K562 (cell line): Measurements from ENCODE around the gene MAP2K4. TPM values are rescaled to one million over a fixed set of nuclear protein-coding genes. Genes with fewer than 3 reads are reported as not detected.

Experiments
- ATAC-seq: fragments of 200-7000 bp; cut with Tn5 transposase; 3 replicates; pipeline ENCODE4 v1.9.1; 2020; ENCODE audit warnings: moderate library complexity
- BruUV-seq: library from RNA; stranded (reverse); fragments of 400-500 nt; replicated peaks from 2 replicates; lab custom pipeline; 2021; lab: Mats Ljungman, UMichigan
- CTCF ChIA-PET: fragments of 300-600 bp; formaldehyde crosslinking; extraction: SDS; loops from one replicate; lab custom pipeline; 2021; ENCODE audit warnings: low intra/inter-chr PET ratio; lab: Yijun Ruan, JAX
- POLR2A ChIA-PET: fragments of 300-600, 350-650 bp; sonication (Branson Sonifier 250); formaldehyde crosslinking; extraction: SDS; loops from one replicate; lab custom pipeline; 2021; ENCODE audit warnings: antibody characterized with exemption, inconsistent platforms; lab: Yijun Ruan, JAX
- DNase-seq, 4 experiments: peaks; one replicate each; pipeline versions ENCODE4 v3.0.0 to v3.0.0-alpha.2; 2011 to 2018; ENCODE audit warnings: low spot score in 3 of 4, mixed read lengths in 3 of 4; ENCODE audit errors: extremely low read depth in 1 of 4
- FAIRE-seq: peaks from 2 replicates; lab custom pipeline; 2011; peaks lifted over from hg19 to GRCh38; lab: Jason Lieb, UNC
- H2AFZ ChIP-seq: 2 replicates; pipeline ENCODE4 v1.6.0; 2011; ENCODE audit warnings: low read depth, low read length, control low read depth, inconsistent platforms
- H3K27ac ChIP-seq: fragments of 200-600 bp; 3 replicates; pipeline ENCODE4 v1.8.0; 2011; ENCODE audit warnings: low read depth, mild to moderate bottlenecking, control low read depth, inconsistent platforms, low read length, moderate library complexity, mixed read lengths; ENCODE audit errors: extremely low read depth
- H3K27me3 ChIP-seq, 2 experiments: fragments of 300-600 bp in 1 of 2; 2 replicates in 1 of 2; 3 replicates in 1 of 2; pipeline versions ENCODE4 v1.6.0 to v1.8.0; 2011; ENCODE audit warnings: inconsistent platforms in 2 of 2, low read length in 2 of 2, mild to moderate bottlenecking in 1 of 2, mixed read lengths in 1 of 2, moderate library complexity in 1 of 2; ENCODE audit not compliant: control insufficient read depth in 2 of 2, insufficient read depth in 2 of 2
- H3K36me3 ChIP-seq: fragments of 300-600 bp; 3 replicates; pipeline ENCODE4 v1.8.0; 2011; ENCODE audit warnings: mild to moderate bottlenecking, low read length, inconsistent platforms; ENCODE audit not compliant: control insufficient read depth, insufficient read depth
- H3K4me1 ChIP-seq, 2 experiments: fragments of 200-600 bp in 1 of 2; replicated peaks in 1 of 2; 2 replicates in 1 of 2; 3 replicates in 1 of 2; pipeline versions ENCODE4 v1.5.1 to v1.8.0; 2011; ENCODE audit warnings: inconsistent platforms in 2 of 2, low read length in 2 of 2, mild to moderate bottlenecking in 1 of 2, mixed read lengths in 1 of 2, moderate library complexity in 1 of 2; ENCODE audit not compliant: control insufficient read depth in 2 of 2, insufficient read depth in 2 of 2
- H3K4me2 ChIP-seq: 2 replicates; pipeline ENCODE4 v1.6.1; 2011; ENCODE audit warnings: low read length, control low read depth, inconsistent platforms, mixed read lengths; ENCODE audit not compliant: insufficient read depth
- H3K4me3 ChIP-seq: fragments of 200-600 bp; sonication (generic), shearing (Covaris generic); 2 replicates; pipeline ENCODE4 v1.5.1; 2016; ENCODE audit warnings: control low read depth, inconsistent platforms
- H3K79me2 ChIP-seq: fragments of 200-600 bp; 3 replicates; pipeline ENCODE4 v1.8.0; 2011; ENCODE audit warnings: low read length, inconsistent platforms; ENCODE audit not compliant: control insufficient read depth, insufficient read depth
- H3K9ac ChIP-seq, 2 experiments: 2 replicates each; pipeline versions ENCODE4 v1.6.0 to v1.6.1; 2011; ENCODE audit warnings: low read depth in 2 of 2, low read length in 2 of 2, control low read depth in 1 of 2, inconsistent platforms in 1 of 2, mild to moderate bottlenecking in 1 of 2, mixed read lengths in 1 of 2; ENCODE audit not compliant: insufficient read depth in 1 of 2
- H3K9me1 ChIP-seq: one replicate; pipeline ENCODE4 v1.6.0; 2011; ENCODE audit warnings: inconsistent platforms, mild to moderate bottlenecking, low read length, moderate library complexity; ENCODE audit not compliant: control insufficient read depth, insufficient read depth
- H3K9me3 ChIP-seq: replicated peaks from 2 replicates; pipeline ENCODE4 v1.5.1; 2011; ENCODE audit warnings: low read depth, low read length, inconsistent platforms; ENCODE audit not compliant: control insufficient read depth, insufficient read depth
- H4K20me1 ChIP-seq: replicated peaks from 2 replicates; pipeline ENCODE4 v1.6.1; 2011; ENCODE audit warnings: low read length, inconsistent platforms, mixed read lengths; ENCODE audit not compliant: control insufficient read depth, insufficient read depth
- EZH2 ChIP-seq: IDR thresholded peaks from 2 replicates; pipeline ENCODE4 v1.6.1; 2012; ENCODE audit warnings: low read depth, mild to moderate bottlenecking, inconsistent platforms, low read length, borderline replicate concordance
- HMG20A ChIP-seq: fragments of 450-650 bp; formaldehyde crosslinking; conservative IDR thresholded peaks from 2 replicates; pipeline ENCODE4 v1.4.0; 2020; ENCODE audit warnings: mild to moderate bottlenecking, mixed read lengths
- ILF3 ChIP-seq: fragments of 450-650 bp; IDR thresholded peaks from 2 replicates; pipeline ENCODE4 v1.6.1; 2018; ENCODE audit warnings: antibody characterized with exemption, mild to moderate bottlenecking, moderate library complexity, borderline replicate concordance
- NFIC ChIP-seq: fragments of 450-650 bp; IDR thresholded peaks from 2 replicates; pipeline ENCODE4 v1.6.1; 2017; ENCODE audit warnings: mild to moderate bottlenecking, inconsistent platforms
- NR2F6 ChIP-seq: fragments of 450-650 bp; formaldehyde crosslinking; IDR thresholded peaks from 2 replicates; pipeline ENCODE4 v1.4.0; 2020; ENCODE audit warnings: mild to moderate bottlenecking
- POLR2G ChIP-seq: fragments of 200-400 bp; formaldehyde crosslinking; IDR thresholded peaks from 2 replicates; pipeline ENCODE4 v1.6.1; 2017; ENCODE audit warnings: low read depth, mild to moderate bottlenecking, antibody characterized with exemption, low read length, moderate library complexity
- POLR3G ChIP-seq: IDR thresholded peaks from 2 replicates; pipeline ENCODE4 v1.6.1; 2011; ENCODE audit not compliant: insufficient read length, insufficient replicate concordance; ENCODE audit errors: extremely low read depth
- RBM39 ChIP-seq: fragments of 200-400 bp; formaldehyde crosslinking; optimal IDR thresholded peaks from 2 replicates; pipeline ENCODE3; 2018; ENCODE audit warnings: low read depth, low read length
- ZNF175 ChIP-seq: fragments of 200-800 bp; sonication (Bioruptor generic); IDR thresholded peaks from 2 replicates; pipeline ENCODE4 v1.6.1; 2016; ENCODE audit warnings: low read depth, mild to moderate bottlenecking, missing genetic modification characterization, missing compliant biosample characterization
- ZZZ3 ChIP-seq: fragments of 450-650 bp; IDR thresholded peaks from 2 replicates; pipeline ENCODE4 v1.6.1; 2016; ENCODE audit warnings: antibody characterized with exemption, mild to moderate bottlenecking, moderate library complexity
- WGBS: fragments of 100-300 bp; shearing (Covaris generic); methylation state at CpG from one replicate; pipeline ENCODE4 v1.1.6; 2016; ENCODE audit warnings: low coverage, mixed read lengths; ENCODE audit not compliant: insufficient coverage; ENCODE audit errors: missing lambda C conversion rate; 5-methylcytosine and 5-hydroxymethylcytosine counted together
- in situ Hi-C: fragments of 300-500 bp; cut with MboI; formaldehyde crosslinking; loops from 4 replicates; pipeline ENCODE4 v1.15.0; 2018; ENCODE audit warnings: inconsistent platforms, mixed read lengths
- intact Hi-C: fragments of 100-400 bp; cut with micrococcal nuclease; formaldehyde crosslinking; loops from 2 replicates; pipeline ENCODE4 v1.14.2; 2022
- polyA plus RNA-seq, 8 experiments: library from polyadenylated mRNA; depleted of rRNA in 4 of 8; stranded (reverse) in 5 of 8; unstranded in 3 of 8; fragments of >200 nt; fragmentation: Nextera tagmentation in 2 of 8; fragmentation: Illumina TruSeq in 1 of 8; extraction: Ambion mirVana in 2 of 8; extraction: Trizol in 1 of 8; gene quantifications; 2 replicates each; pipeline versions ENCODE4 v1.2.1 to v1.2.3, GENCODE V29; 2011 to 2014; ENCODE audit warnings: inconsistent platforms in 1 of 8, missing spikeins in 1 of 8
- total RNA-seq, 7 experiments: library from RNA; depleted of rRNA in 6 of 7; stranded (reverse); fragments of >200 nt in 6 of 7; fragmentation: Illumina TruSeq in 2 of 7; extraction: Trizol in 2 of 7; gene quantifications; 2 replicates each; pipeline versions ENCODE4 v1.2.1 to v1.2.3, GENCODE V29; 2011 to 2021; ENCODE audit warnings: low replicate concordance in 1 of 7

The MAP2K4 gene
- total and polyA plus RNA-seq, 9 of the 15 experiments (the other 6 are each of a cell fraction or from before 2014, with no cell fraction given): 3.0 to 15.9 (median 10.8) TPM

DNA sequence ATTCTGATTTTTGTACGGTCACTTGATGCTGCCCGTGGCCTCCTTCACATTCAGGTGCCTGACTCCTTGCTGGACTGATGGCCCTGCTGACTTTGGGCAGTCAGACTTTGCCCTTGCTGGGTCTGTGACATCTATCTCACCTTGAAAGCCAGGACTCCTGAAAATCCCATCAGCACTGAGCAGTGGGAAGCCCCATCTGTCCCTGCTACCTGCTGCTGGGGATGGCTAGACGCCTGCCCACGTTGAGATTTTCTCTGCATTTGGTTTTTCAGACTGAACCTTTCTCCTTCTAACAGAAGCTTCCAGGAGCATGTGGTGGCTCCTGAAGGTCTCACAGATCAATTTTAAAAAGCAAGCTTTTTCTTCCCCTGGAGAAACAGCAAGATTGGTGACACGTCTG is 13.2 kb upstream of the MAP2K4 start:
- H3K27me3 ChIP-seq: no peaks in the 10 kb centered on the region
- no peak for DNase-seq
- H3K27ac ChIP-seq: no peak overlapping the region
- intact Hi-C loops (no loop called here), in situ Hi-C loops (no loop called here)
- no peak for FAIRE-seq
- POLR2A ChIA-PET: interaction anchor here (0.7 to 3.1 kb wide), 3 partner anchors 10 to 15 kb away, joined by 3 to 10 read pairs (median 5); partner anchors contain the start of genes MAP2K4 and ZNF18
- no peaks in the 10 kb centered on the region for H4K20me1 ChIP-seq
- no peak overlapping the region for H3K4me2 ChIP-seq
- H3K9me1 ChIP-seq: no peaks in the 10 kb centered on the region
- no peaks in the 10 kb centered on the region for H3K36me3 ChIP-seq
- no peak for ATAC-seq
- no peaks in the 10 kb centered on the region for H3K9me3 ChIP-seq
- H3K79me2 ChIP-seq: no peaks in the 10 kb centered on the region
- no peak overlapping the region for H3K9ac ChIP-seq
- TF ChIP-seq NFIC: no peak
- no peak for TF ChIP-seq ZNF175 (CRISPR knock-in tag)
- no peak for TF ChIP-seq HMG20A
- TF ChIP-seq NR2F6 (CRISPR knock-in tag): no peak
- TF ChIP-seq POLR2G: no peak
- TF ChIP-seq ILF3: no peak
- no peak for TF ChIP-seq POLR3G
- no peak for TF ChIP-seq ZZZ3
- no peak for TF ChIP-seq RBM39
- no peak for TF ChIP-seq EZH2
- TF ChIP-seq, all 486 proteins: peak for 0
- CTCF ChIA-PET: no interaction called here
- WGBS: 11% methylated on average over 5 of the region's 5 CpGs
- H3K4me1 ChIP-seq: no peaks in the 10 kb centered on the region; a peak in 1 of 5 replicates
- no TSS peak for BruUV-seq
- H2AFZ ChIP-seq: no peak overlapping the region; the same call in 1 of the 2 replicates
- no peak overlapping the region for H3K4me3 ChIP-seq
